KMS-11 (cell line): ENCODE results near the gene HBA1.
"Not testable (repeated sequence)": the region's sequence is repeated elsewhere in the genome, so short reads cannot be mapped to it uniquely, and the experiment has no call there.

ENCODE experiments used
- H2AFZ ChIP-seq: fragments of 200-600 bp; sonication (generic); 2 replicates; pipeline ENCODE4 v1.6.1; 2016; ENCODE audit warnings: antibody characterized with exemption, mixed run types, low read depth
- H3K27ac ChIP-seq: fragments of 200-600 bp; sonication (generic); 2 replicates; pipeline ENCODE4 v1.6.1; 2016; ENCODE audit warnings: mild to moderate bottlenecking, mixed run types
- H3K27me3 ChIP-seq: fragments of 200-600 bp; sonication (generic); 2 replicates; pipeline ENCODE4 v1.6.1; 2017; ENCODE audit warnings: mild to moderate bottlenecking, low read depth, mixed run types, moderate library complexity; ENCODE audit not compliant: insufficient read depth
- H3K36me3 ChIP-seq: fragments of 200-600 bp; sonication (generic); 2 replicates; pipeline ENCODE4 v1.6.1; 2017; ENCODE audit warnings: mild to moderate bottlenecking, mixed run types; ENCODE audit not compliant: insufficient read depth
- H3K4me1 ChIP-seq: fragments of 200-600 bp; sonication (generic); 2 replicates; pipeline ENCODE4 v1.6.1; 2016; ENCODE audit warnings: mild to moderate bottlenecking, low read depth, mixed run types; ENCODE audit not compliant: poor library complexity, severe bottlenecking
- H3K4me2 ChIP-seq: fragments of 200-600 bp; sonication (generic); 2 replicates; pipeline ENCODE4 v1.7.0; 2016; ENCODE audit warnings: mild to moderate bottlenecking, mixed run types
- H3K4me3 ChIP-seq: fragments of 200-600 bp; sonication (generic); IDR thresholded peaks from 2 replicates; pipeline ENCODE4 v1.6.1; 2017; ENCODE audit warnings: low read depth, low read length, mixed read lengths; ENCODE audit not compliant: insufficient read depth
- H3K79me2 ChIP-seq: fragments of 200-600 bp; sonication (generic); 2 replicates; pipeline ENCODE4 v1.6.1; 2016; ENCODE audit warnings: low read depth, mixed run types; ENCODE audit not compliant: insufficient read depth
- H3K9ac ChIP-seq: fragments of 200-600 bp; sonication (generic); 2 replicates; pipeline ENCODE4 v1.6.1; 2016; ENCODE audit warnings: mild to moderate bottlenecking, mixed run types
- H4K20me1 ChIP-seq: fragments of 200-600 bp; sonication (generic); 2 replicates; pipeline ENCODE4 v1.6.1; 2016; ENCODE audit warnings: mild to moderate bottlenecking, mixed run types; ENCODE audit not compliant: insufficient read depth
- CTCF ChIP-seq: fragments of 200-600 bp; sonication (generic); conservative IDR thresholded peaks from 2 replicates; pipeline ENCODE4 v1.6.1; 2017; ENCODE audit warnings: low read depth, mild to moderate bottlenecking, antibody characterized with exemption, low read length, moderate library complexity, mixed read lengths

HBA1 gene

GRCh38 chr16:176477-177382 is at the start of gene HBA1:
Gene HBA1 (plus strand): TSS chr16:176680. CDS start chr16:176717, 37 bp downstream.
- Histone ChIP-seq H3K27me3 (peaks cover 50% of the 10 kb centered on the region), H3K4me1 (peaks cover 10% of the 10 kb centered on the region)
- not testable (repeated sequence) for H4K20me1 ChIP-seq, H3K36me3 ChIP-seq, H3K27ac ChIP-seq, H3K4me2 ChIP-seq, H3K4me3 ChIP-seq, H3K9ac ChIP-seq, H2AFZ ChIP-seq, H3K79me2 ChIP-seq

GRCh38 chr16:129075-129474 is 47.4 kb upstream of the HBA1 start:
- Histone ChIP-seq H3K4me3 (no peak overlapping the region), H3K36me3 (no peaks in the 10 kb centered on the region), H2AFZ (no peak overlapping the region), H3K9ac (no peak overlapping the region), H3K4me1 (no peaks in the 10 kb centered on the region), H3K4me2 (no peak overlapping the region), H3K27ac (no peak overlapping the region), H4K20me1 (no peaks in the 10 kb centered on the region; the same call in 1 of the 2 replicates), H3K79me2 (no peaks in the 10 kb centered on the region), H3K27me3 (no peaks in the 10 kb centered on the region)
- no peak for TF ChIP-seq CTCF

GRCh38 chr16:130533-131173 is 45.8 kb upstream of the HBA1 start:
- TF ChIP-seq CTCF: no peak
- H3K4me2 ChIP-seq: no peak overlapping the region
- peaks cover 4% of the 10 kb centered on the region; the same call in 1 of the 2 replicates for H3K79me2 ChIP-seq
- H2AFZ ChIP-seq: no peak overlapping the region
- no peaks in the 10 kb centered on the region for H3K27me3 ChIP-seq
- H3K9ac ChIP-seq: no peak overlapping the region
- H3K27ac ChIP-seq: no peak overlapping the region
- no peaks in the 10 kb centered on the region; the same call in 1 of the 2 replicates for H4K20me1 ChIP-seq
- no peak overlapping the region for H3K4me3 ChIP-seq
- H3K4me1 ChIP-seq: no peaks in the 10 kb centered on the region
- no peaks in the 10 kb centered on the region for H3K36me3 ChIP-seq

DNA sequence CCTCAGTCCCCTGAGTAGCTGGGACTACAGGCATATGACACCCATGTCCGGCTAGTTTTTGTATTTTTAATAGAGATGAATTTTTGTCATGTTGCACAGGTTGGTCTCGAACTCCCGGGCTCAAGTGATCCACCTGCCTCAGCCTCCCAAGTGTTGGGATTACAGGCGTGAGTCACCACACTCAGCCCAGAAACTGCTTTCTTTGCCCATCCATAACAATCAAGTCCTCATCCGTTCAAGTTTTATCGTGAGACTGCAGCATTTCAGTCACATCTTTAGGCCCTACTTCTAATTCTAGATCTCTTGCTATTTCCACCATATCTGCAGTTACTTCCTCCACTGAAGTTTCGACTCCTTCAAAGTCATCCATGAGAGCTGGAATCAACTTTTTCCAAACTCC is 44.4 kb upstream of the HBA1 start:
- Histone ChIP-seq H3K4me3 (no peak overlapping the region), H3K79me2 (peaks cover 7% of the 10 kb centered on the region; the same call in 1 of the 2 replicates), H4K20me1 (no peaks in the 10 kb centered on the region), H3K9ac (no peak overlapping the region), H3K36me3 (no peaks in the 10 kb centered on the region), H3K4me1 (no peaks in the 10 kb centered on the region), H2AFZ (no peak overlapping the region), H3K27ac (no peak overlapping the region), H3K4me2 (no peak overlapping the region), H3K27me3 (no peaks in the 10 kb centered on the region)
- TF ChIP-seq CTCF: no peak
